Stimulated activated CD8-positive, alpha-beta memory T cell treated with anti-CD3 and anti-CD28 coated beads, Interleukin-4, amount 100 ng/mL, for 4 hours (primary cell): ENCODE measurements around the gene TRMT44.

Experiments
- DNase-seq, 2 donors: peaks; one replicate each; pipeline ENCODE4 v3.0.0-alpha.2; 2020; ENCODE audit warnings: low read depth in 2 of 2, low spot score in 1 of 2

The TRMT44 gene

DNA sequence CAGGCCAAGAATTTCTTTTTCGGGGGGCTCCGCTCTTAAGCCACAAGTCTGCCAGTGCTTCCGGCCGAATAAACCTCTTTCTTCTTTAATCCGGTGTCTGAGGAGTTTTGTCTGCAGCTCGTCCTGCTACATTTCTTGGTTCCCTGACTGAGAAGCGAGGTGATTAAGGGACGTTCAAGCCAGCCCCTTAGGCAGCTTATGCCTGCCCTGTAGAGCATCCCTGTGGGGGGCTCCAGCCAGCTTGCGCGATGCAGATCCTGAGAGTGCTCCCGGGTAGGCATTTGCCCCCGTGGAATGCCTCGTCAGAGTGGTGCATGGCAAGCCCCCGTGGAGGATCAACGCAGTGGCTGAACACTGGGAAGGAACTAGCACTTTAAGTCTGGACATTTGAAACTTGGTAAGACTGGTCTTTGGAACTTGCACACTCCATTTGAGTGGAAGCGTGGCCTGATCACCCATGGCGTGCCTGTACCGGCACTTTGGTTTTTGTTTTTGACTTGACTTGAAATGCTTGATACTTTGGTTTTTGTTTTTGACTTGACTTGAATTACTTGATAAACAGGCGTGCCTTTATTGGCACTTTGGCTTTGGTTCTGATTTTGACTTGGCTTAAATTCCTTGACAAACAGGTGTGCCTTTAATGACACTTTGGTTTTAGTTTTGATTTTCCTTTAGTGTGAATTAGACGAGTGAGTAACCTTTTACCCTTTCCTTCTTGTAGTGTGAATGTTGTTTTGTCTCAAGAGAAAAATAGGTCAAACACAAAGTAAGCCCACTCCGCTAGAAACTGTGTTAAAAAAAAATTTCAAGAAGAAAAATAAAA, 6.1 kb upstream of the TRMT44 start:
- no peak for DNase-seq

DNA sequence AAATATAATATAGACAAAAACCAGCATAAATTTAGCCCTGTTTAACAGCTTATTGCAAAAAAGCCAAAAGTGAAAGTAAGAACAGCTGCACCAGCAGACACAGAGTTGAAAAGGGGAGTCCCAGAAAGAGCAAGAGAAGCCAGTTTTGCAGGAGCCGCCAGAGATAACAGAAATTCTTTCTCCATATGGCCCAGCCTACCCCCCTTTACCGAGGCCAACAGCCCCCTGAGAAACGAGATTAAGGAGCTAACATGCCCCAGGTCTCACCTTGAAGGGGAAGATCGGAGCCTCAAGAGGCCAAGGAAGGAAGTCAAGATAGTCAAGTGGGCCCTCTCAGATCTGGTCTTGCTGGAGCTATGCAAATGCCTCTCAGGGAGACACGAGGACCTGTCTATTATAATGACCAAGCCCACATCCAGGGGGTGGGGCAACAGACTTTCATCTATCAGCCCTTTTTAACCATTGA, 4.9 kb upstream of the TRMT44 start:
- DNase-seq: no peak

- DNase-seq: no peak
Observed at GRCh38 chr4:8437281-8437680, 3.3 kb upstream of the TRMT44 start.

DNA sequence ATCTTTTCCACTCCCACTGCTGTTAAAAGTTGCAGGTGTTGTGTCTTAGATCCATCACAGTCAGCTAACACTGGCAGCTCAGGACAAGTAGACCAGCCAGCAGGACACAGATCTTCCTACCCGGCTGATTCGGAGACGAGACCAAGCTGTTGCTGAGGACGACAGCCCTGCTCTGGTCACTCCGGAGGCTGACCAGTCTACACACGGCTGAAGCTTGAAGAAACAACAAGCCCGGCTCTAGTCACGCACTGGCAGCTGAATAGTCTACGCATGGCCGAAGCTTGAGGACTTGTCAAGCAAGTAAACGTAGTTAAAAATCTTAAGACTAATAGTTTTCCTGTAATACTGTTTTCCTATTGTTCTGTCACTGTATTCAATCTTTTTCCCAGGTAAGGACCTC, 1.8 kb upstream of the TRMT44 start:
- DNase-seq: no peak

- no peak for DNase-seq
Observed at GRCh38 chr4:8439168-8439567, 1.4 kb upstream of the TRMT44 start.

- no peak for DNase-seq
Observed at GRCh38 chr4:8439914-8440491, 574 bp upstream of the TRMT44 start.

- DNase-seq: no peak
Observed at GRCh38 chr4:8441499-8442091, 1.0 kb downstream of the TRMT44 start.

GRCh38 chr4:8442596-8443358, 2.2 kb downstream of the TRMT44 start:
- no peak for DNase-seq

DNA sequence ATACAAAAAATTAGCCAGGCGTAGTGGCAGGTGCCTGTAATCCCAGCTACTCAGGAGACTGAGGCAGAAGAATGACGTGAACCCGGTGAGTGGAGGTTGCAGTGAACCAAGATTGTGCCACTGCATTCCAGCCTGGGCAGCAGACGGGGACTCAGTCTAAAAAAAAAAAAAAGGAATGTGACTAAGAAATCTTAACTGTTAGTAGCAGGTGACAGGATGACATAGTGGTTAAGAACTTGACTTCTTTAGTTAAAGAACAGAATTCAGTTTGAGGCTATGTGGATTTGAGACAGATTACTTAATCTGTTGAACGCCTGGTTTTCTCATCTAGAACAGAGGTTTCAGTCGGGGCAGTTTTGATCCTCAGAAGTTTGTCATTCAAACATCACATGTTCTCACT, 3.2 kb downstream of the TRMT44 start:
- no peak for DNase-seq

DNA sequence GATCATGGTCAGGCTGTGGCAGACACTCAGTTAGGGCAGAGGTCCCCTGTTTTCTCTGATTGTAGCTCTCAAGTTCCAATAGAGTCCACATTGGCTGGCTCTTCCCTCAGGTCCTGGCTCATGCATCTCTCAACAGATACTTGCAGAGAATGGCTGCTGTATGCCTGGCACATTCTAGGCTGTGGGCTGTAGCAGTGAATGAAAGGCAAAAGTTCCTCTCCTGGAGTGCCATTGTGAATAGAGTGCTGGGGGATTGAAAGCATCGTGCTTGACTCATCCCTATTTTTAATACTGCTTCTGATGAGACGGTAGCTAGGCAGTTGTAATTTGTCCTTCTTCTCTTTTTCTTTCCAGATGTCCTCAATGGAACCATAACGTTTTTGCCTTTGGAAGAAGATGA, 5.5 kb downstream of the TRMT44 start:
- DNase-seq: no peak

DNA sequence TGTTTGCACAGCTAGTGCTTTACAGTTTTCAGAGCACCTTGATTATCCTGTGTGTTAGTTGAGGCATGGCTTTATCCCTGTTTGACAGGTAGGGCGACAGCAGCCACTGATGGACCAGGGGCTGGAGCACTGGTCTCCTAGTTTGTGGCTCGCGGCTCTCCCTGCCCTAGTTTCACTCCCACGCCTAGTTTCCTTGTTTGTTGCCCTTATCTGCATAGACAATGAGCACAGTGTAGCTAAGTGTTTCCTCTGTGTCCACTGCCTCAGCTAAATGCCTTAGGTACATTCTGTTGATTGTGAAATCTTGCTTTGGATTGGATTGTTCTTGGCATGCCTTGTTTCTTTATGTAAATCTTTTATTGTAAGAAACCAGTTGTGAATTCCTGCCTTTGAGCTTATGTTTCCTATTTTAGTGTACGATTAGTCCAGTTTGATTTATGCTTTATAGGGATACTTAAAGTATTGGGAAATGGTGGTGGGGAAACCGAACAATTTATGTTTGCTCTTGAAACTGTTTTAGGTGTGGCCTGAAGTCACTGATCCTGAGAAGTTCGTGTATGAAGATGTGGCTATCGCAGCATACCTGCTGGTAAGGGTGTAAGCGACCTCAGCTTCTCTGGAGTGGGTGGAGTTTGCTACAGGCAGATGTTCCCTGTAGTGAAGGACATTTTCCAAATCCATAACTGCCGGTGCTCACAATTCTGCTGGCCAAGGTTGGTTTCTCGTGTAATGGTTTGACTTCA, 11.0 kb downstream of the TRMT44 start:
- no peak for DNase-seq

DNA sequence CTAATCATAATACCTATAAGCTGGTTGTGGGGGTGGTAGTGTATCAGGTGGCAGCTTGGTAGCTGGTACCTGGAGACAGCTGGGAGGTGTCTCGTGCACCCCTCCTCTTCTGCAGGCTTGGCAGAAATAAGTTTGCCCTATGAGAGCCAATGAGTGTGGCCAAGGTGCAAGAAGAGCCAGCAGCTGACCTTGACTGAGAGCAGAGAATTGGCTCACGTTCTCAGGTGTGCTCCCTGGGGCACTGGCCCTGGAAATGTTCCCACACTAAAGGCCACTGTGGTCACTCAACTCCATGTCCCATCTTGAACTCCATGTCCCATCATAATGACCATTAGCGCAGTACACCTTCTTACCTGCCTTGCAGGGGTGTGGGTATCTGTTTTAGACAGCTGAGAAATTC, 13.4 kb downstream of the TRMT44 start:
- no peak for DNase-seq

DNA sequence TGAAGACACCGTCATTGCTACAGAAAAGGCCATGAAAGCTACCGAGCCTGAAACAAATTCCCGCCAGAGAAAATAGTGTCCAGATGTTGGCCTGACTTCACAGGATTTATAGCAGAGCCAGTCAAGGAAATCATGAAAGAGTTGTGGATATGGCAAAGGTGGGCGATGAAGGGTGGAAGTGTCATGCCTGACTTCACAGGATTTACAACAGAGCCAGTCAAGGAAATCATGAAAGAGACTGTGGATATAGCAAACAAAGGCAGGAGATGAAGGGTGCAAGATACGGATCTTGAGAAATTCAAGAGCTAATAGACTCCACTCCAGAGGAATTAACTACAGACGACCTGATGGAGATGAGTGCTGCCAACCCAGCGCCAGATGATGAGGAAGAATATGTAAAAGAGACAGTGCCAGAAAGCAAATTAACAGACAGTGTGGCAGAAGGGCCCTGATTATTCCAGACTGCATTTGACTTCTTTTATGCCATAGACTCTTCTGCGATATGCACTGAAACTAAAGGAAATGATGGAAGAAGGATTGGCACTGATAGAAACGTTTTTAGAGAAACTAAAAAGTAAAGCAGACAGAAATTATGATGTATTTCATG, 17.2 kb downstream of the TRMT44 start:
- no peak for DNase-seq

DNA sequence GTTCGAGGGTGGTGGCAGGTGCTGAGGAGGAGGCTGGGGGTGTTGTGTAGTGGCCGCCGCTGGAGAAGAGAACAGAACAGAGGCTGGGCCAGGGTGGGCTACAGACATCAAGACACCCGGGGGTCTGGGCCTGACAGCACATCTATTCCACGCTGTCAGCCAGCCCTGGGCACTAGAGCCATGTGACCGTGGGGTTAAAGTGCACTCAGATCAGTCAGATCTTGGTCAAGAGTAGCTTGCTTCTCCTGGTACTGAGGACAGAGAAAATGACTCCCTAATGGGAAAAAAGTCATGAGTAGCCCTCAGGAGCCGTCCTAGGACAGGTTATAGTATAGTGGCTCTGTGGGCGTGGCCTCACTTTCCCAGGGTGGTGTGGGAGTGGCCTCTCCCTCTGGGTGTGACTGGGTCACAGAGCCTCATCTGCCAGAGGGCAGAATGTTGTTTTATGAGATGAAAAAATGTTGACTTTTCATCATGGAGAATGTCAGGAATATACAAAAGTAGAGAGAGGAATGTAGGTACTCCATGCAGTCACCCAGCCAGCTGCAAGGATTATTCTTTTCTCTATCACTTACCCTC, 19.4 kb downstream of the TRMT44 start:
- no peak for DNase-seq

DNA sequence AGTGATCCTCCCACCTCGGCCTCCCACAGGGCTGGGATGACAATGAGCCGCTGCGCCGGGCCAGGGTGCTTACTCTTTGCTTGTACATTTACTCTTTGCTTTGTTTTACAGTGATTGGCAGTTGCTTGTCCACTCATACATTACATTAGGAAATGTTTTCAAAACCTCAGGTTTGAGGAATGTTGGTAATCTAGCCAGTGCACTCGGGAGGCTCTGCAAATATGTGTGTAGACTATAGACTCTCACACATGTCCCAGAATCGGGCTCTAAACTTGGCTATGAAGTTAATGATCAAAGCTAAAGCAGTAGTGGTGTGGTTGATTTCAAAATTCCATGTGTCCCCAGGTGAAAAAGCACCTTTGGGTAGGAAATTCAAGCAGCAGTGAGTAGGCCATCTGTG, 20.5 kb downstream of the TRMT44 start:
- no peak for DNase-seq

DNA sequence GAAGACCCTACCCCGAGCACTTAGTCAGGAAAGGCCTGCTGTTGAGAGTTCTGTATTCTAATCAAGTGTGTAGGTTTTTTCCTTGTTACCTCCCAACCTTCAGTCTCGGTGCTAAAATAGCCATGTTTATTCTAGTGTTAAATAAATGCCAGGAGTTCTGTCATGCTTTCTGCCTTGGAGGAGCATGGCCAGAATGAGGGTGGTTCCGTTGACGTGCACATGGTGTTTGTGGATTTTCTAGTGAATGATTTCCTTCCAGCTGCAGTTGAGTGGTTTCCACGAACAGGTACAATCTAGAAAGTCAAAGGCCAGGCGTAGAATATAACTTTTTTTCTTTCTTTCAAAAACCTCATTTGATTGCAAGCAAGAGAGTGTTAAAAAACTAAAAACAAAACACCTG, 21.0 kb downstream of the TRMT44 start:
- no peak for DNase-seq

- no peak for DNase-seq
Observed at GRCh38 chr4:8463811-8464210, 23.2 kb downstream of the TRMT44 start.

DNA sequence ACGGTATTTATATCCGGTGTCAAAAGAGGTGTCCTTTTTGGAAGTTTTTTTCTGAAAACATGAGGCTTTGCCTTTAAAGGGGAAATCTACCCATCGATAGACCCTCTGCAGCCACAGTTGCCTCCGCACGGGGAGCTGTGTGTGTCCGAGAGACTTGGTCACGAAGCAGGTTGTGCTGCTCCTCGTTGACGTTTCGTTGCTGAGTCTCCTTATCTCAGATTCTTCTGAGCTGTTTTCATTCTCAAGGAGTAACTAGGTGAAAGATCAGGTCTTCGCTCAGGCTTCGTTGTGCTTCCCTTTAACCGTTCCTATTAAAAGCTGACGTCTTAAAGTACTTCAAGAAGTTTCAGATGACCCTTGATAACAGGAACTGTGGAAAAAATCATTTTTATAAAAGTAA, 23.8 kb downstream of the TRMT44 start:
- DNase-seq: no peak

GRCh38 chr4:8465615-8466611, 25.3 kb downstream of the TRMT44 start:
- no peak for DNase-seq
